Urothelium cell line (cell line): ENCODE measurements around the gene RGS16.

Experiments
- DNase-seq: peaks from one replicate; pipeline ENCODE4 v3.0.0; 2011; ENCODE audit warnings: low spot score, mixed read lengths
- FAIRE-seq: peaks from 2 replicates; lab custom pipeline; 2011; peaks lifted over from hg19 to GRCh38; lab: Jason Lieb, UNC

Gene RGS16

GRCh38 chr1:182630586-182630985 is 26.4 kb upstream of the RGS16 start:
- DNase-seq: no peak
- FAIRE-seq: no peak

GRCh38 chr1:182629499-182630096 is 25.4 kb upstream of the RGS16 start:
- DNase-seq: no peak
- no peak for FAIRE-seq

- no peak for FAIRE-seq
- DNase-seq: no peak
These were observed 24.9 kb upstream of the RGS16 start for GRCh38 chr1:182629080-182629479.

GRCh38 chr1:182628657-182629056 is 24.5 kb upstream of the RGS16 start:
- DNase-seq (no peak), FAIRE-seq (no peak)

- DNase-seq (no peak), FAIRE-seq (no peak)
These were observed 23.4 kb upstream of the RGS16 start for GRCh38 chr1:182627622-182628021.

GRCh38 chr1:182626527-182626926 is 22.3 kb upstream of the RGS16 start:
- FAIRE-seq (no peak), DNase-seq (no peak)

GRCh38 chr1:182625719-182626504 is 21.7 kb upstream of the RGS16 start:
- FAIRE-seq (no peak), DNase-seq (no peak)

GRCh38 chr1:182625024-182625423 is 20.8 kb upstream of the RGS16 start:
- FAIRE-seq: no peak
- DNase-seq: no peak

- FAIRE-seq: no peak
- DNase-seq: no peak
These were observed 20.4 kb upstream of the RGS16 start for GRCh38 chr1:182624577-182624976.

GRCh38 chr1:182622901-182623528 is 18.8 kb upstream of the RGS16 start:
- FAIRE-seq: no peak
- DNase-seq: no peak

GRCh38 chr1:182621906-182622305 is 17.7 kb upstream of the RGS16 start:
- no peak for FAIRE-seq
- no peak for DNase-seq

- no peak for DNase-seq
- FAIRE-seq: no peak
These were observed 16.9 kb upstream of the RGS16 start for GRCh38 chr1:182620924-182621585.

GRCh38 chr1:182617734-182618351 is 13.7 kb upstream of the RGS16 start:
- no peak for FAIRE-seq
- DNase-seq: peak; percentile 66

- FAIRE-seq (no peak), DNase-seq (no peak)
These were observed 12.8 kb upstream of the RGS16 start for GRCh38 chr1:182617014-182617429.

- no peak for FAIRE-seq
- DNase-seq: peak; percentile 49
These were observed 12.2 kb upstream of the RGS16 start for GRCh38 chr1:182616130-182617013.

GRCh38 chr1:182615468-182616129 is 11.4 kb upstream of the RGS16 start:
- FAIRE-seq: no peak

GRCh38 chr1:182614796-182615454 is 10.7 kb upstream of the RGS16 start:
- FAIRE-seq (no peak), DNase-seq (no peak)

More at GRCh38 chr1:182615468-182616129, 11.4 kb upstream of the RGS16 start:
- DNase-seq: no peak

- no peak for FAIRE-seq
These were observed 7.6 kb upstream of the RGS16 start for GRCh38 chr1:182611787-182612186.

GRCh38 chr1:182611326-182611725 is 7.1 kb upstream of the RGS16 start:
- DNase-seq (no peak), FAIRE-seq (no peak)

More at GRCh38 chr1:182611787-182612186, 7.6 kb upstream of the RGS16 start:
- no peak for DNase-seq
